HUDEP-2 (cell line): ENCODE data around the gene ACKR2.

Experiments
- DNase-seq, 76 experiments: peaks; one replicate each; lab custom pipeline; 2025; ENCODE audit not compliant: unreplicated experiment in 76 of 76; lab: John Stamatoyannopoulos, UW

Gene ACKR2

GRCh38 chr3:42914771-42915515 lies 105.7 kb downstream of the ACKR2 start:
- no peak for DNase-seq
